ENCODE data around the gene TMTC1.

- no peak for TF ChIP-seq CTCF (conservative IDR thresholded peaks at IDR 0.05 in 1 of 2, IDR thresholded peaks at IDR 0.05 in 1 of 2; ENCODE audit: low read depth in 1 of 2, low read length in 2 of 2)
- no peak for TF ChIP-seq EZH2 (IDR thresholded peaks at IDR 0.05; ENCODE audit: low read length, missing control alignments)
Measured at GRCh38 chr12:29665107-29665506, 118.6 kb downstream of the TMTC1 start.
